Stimulated activated CD4-positive, alpha-beta T cell treated with anti-CD3 and anti-CD28 coated beads, Interleukin-15, amount 100 ng/mL, for 48 hours (primary cell): ENCODE results near the gene KIFC3.
"Not testable (repeated sequence)": the region's sequence is repeated elsewhere in the genome, so short reads cannot be mapped to it uniquely, and the experiment has no call there.

ENCODE experiments used
- DNase-seq, 2 donors: peaks; one replicate each; pipeline ENCODE4 v3.0.0-alpha.2; 2020; ENCODE audit warnings: low read depth in 2 of 2

The KIFC3 gene

DNA sequence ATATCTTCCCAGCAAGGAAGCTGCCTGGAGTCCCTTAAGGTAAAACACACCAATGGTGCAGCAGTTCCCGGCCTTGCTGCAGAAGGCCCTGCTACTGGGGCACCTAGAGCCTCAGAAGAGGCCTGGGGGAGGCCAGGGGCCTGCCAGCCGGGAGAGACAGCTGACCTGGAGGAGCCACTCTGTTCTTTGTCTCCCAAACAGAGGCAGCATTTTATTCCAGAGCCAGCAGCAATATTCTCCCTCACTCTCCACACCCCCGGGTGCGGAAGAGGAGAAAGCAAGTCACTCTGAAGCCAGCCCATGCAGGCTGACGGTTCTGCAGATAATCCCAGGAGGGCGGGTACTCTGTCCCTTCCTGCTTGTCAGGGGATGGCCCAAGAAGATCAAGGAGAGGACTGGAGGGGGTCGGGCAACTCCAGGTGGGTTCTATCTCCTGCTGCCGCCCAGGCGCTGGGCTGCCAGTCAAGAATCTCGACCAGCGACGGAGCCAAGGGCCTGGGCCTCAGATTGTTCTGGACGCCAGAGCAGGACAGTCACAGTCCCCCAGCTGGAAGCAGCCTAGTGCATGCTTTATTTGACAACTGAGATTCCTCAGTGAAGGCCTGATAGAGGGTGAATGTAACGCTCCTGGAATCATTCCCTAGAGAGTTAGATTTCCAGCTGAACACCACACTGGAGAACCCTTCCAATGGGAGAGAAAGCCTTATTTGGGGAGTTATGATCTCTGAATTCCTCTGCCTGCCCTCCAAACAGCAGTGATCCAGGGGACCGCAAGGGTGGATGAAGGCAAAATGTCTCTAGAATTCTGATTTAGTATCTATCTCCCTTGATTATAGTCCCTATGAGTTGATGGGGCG, 1.1 kb upstream of the KIFC3 start:
- DNase-seq = no peak

DNA sequence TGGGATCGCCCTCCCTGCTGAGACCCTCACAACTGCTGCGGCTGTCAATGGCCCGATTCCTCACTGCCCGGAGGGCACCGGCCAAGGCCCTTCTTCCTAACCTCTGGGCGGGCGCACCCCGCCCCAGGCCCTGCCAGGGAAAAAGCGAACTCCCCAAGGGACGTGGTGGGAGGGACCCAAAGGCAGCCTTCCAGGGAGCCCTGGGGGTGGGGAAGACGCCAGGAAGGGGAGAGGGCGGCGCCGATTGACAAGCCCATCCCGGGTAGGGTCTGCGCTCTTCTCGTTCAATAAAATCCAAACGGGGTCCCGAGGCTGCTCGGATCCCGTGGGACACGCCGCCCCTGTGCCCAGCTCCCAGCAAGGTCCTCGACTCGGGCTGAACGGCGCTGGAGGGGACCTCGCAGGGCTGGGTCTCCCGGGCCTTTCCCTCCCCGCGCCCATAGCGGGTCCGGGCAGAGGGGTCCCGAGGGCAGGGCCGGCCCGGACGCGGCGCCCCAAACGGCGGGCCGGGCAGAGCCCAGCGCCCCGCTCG, 416 bp downstream of the KIFC3 start:
- no peak for DNase-seq

DNA sequence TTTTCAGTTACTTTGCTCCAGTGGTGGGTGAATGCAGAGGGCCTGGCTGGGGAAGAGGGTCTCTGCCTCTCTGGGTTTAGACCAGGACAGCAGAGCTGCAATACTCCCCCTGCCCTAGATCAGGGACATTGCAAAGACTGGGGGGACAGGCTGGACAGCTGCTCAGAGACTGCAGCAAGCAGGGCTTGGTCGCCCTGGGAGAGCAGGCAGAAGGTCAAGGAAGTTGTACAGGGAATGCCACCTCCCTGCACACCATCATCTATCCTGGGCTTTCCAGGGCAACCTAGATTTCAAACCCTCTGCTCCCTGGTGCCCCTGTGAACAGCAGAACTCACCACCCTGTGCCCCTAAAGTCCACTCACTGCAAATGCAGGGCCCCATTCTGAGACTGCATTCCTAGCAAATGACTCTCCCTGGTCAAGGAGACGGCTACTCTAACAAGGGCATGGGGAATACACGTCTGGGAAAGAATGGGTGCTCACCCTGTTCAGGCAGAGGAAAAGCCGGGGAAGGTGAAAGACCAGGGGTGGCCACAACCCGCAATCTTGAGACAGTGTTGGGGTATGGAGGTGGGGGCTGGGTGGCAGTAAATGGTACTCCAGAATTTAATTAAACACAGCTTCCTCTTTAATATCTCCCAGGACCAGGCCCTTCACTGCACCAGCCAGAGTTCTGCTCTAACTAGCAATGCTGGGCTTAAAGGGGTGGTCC, 1.0 kb downstream of the KIFC3 start:
- no peak for DNase-seq

DNA sequence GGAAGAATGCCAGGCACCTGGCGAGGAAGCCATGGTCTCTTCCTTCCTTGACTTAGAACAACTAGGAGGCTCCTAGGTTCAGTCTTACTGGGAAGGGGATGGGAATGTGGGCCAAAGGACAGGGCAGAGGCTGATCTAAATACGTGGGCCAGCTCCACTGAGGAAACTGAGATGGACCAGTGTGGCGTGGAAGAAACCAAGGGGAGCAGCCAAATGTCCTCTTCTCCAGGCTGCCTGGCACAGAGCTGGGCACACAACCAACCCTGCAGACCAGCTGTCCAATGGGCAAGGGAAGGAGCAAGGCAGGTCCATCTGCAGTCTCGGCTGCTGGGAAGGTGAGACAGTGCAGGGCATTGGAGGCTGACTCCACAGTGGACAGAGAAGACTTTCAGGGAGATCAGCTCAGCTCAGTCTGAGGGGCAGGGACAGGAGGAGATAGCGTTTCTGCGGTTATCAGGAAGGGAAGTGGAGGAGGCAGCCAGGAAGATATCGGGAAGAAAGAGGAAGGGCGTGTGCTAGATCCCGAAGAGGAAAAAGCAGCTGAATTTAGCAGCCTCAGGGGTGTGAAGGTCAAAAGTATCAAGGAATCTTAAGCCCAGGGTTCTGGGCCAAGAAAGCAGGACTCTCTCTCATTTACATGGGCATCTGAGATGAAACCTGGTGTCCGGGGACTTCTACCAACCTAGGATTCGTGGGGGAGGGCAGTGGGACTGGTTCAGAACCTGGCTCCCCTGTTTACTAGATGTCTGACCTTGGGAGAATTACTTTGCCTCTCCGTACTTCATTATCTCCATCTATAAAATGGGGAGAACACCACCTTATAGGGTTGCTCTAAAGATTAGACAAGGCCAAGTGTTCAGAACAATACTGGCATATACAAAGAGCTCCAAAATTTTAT, 1.8 kb downstream of the KIFC3 start:
- DNase-seq = no peak

DNA sequence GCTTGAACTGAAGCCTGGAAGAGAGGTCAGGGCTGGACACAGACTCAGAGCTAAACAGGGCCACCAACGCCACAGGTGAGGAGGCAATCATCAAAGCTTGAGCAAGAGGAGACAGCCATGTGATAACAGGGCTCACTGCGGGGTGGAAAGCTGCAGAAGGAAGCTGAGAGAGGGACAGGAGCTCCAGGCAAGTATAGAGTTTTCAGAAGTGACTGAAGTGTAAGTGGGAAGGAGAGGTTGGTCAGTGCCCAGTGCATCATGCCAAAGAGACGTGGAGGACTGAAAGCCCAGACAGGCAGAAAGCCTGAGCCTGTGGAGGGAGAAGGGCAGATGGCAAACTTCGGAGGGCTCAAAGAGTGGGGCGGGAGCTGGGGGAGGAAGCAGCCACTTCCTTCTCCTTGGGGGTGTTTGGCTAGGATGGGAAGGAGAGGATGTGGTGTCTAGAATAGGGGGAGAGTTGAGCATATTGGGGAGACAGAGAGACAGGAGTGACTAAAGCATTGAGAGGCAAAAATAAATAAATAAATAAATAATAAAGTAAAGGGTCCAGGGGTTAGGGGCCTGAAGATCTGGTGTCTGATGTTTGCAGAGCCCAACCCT, 2.6 kb downstream of the KIFC3 start:
- DNase-seq = no peak

DNA sequence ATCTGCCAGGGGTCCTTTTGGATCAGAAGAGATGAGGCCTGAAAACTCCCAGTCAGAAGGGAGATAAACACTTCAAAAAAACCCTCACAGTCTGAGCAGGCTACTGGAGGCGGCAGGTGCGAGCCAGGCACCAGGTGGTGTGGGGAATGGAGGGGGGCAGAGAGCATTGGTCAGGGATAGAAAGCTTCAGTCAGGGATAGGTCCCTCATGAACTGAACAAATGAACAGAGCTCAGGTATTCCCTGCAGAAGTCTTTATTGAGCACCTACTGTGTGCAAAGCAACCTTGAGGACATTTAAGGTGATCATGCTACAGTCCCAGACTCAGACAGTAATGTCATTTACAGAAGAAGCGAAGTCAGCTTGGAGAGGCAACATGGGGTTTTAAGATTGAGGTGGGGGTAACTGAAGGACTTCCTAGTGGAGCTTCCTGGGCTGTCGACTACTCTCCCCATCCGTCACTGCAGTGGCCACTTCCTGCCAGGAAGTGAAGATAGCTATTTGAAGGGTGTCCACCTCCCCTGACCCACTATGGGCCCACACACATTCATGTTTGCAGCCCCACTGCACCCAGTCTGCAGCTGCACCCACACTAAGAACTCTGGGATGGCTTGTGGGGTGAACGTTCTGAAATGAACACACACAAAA, 3.2 kb downstream of the KIFC3 start:
- no peak for DNase-seq

DNA sequence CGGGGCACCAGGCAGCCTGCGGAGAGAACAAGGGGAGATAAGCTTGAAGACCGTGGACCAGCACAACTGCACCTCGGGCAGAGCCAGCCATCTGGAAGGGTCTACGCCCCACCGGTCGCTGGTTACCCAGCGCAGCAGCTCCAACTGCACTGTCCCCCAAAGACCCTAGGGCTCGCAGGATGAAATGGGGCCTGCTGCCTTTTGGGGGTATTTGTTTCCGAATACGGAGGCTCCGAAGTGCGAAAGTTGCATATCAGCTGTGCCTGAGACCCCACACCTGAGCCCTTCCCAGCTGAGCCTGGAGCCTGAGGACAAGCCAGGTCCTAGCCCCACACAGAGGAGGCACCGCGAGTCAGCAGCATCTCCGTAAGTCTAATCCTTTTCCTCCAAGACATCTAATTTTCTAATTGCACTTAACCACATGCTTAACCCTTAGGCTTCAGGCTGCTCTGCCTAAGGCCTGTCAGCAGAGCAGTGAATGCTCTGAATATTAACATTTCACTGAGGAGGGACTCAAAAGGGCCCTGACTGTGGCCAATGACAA, 4.0 kb downstream of the KIFC3 start:
- no peak for DNase-seq

DNA sequence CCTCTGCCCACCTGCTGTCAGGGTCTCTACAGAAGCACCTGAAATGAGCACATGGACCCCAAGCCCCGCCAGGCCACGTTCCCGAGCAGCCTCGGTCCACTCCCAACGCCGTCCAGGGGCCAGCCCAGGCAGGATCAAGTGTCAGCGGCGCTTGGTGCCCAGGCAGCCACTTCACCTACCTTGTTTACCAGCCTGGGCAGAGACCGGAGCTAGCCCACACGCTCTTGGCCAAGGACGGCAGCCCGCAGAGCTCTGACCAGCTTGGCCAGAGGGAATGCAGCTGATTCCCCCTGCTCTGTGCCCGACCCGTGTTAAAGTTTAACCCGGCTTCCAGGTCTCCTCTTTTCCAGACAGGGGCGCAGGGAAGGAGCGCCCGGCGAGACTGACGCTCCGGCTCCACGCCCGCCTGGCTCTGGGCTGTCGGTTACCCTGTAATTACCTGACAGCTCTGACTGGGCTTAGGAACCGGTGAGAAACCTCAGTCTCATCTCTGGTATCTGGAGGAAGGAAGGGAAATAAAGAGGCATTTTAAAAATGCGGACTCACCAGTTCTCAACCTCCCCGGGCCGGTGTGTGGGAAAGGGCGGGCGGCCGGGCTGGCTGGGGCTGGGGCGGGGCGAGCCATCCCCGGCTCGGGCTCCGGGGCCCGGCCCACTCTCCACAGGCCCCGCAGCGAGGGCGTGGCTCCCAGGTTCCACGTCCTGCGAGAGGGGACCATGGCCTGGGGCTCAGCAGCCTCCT, 4.6 kb downstream of the KIFC3 start:
- DNase-seq = no peak

DNA sequence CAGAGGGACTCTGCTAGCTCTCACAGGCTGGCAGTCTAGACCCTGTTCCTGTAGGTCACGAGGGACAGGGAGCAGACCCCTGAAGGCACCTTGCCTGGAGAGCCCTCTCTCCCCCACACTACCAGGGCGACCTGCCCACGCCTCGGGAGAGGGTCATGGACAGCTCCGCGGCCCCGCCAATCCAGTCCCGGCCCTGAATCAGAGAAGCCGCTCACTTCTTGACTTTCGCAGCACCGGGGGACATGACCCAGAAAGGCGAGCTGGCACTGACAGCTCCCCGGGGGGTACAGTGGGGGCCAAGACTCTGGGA, 5.1 kb downstream of the KIFC3 start:
- DNase-seq = no peak

DNA sequence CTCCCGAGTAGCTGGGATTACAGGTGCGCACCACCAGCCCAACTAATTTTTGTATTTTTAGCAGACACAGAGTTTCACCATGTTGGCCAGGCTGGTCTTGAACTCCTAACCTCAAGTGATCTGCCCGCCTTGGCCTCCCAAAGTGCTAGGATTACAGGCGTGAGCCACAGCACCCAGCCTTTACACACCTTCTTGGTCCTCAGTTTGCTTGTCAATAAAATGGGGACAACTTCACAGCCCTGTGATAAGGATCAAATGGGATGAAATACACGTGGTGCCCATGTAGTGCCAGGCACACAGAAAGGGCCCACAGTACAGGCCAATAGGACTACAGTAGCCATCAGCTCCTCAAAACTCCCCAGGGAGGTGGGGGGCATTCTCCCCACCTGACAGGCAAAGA, 6.3 kb downstream of the KIFC3 start:
- DNase-seq = not testable (repeated sequence)

DNA sequence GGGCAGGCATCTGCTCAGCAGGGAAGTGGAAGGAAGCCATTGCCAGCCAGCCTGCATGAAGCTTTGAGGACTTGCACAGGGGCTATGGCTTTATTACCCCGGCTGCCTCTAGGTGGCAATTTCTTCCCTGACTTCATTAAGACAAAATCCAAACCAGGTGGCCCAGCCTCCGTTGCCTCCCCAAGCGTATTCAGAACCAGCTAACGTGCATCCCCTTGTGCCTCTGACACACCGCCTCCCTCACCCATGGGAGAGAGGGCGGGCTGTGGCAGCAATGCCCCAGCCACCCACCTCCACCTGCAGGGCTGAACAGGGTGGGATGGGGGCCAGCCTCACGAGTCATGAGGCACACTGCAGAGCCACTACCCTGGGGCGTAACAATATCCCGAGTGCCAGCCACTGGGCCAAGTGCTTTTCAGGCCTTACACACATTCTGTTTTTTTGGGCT, 6.8 kb downstream of the KIFC3 start:
- peak in 1 of 2 donors; percentile 2 for DNase-seq

DNA sequence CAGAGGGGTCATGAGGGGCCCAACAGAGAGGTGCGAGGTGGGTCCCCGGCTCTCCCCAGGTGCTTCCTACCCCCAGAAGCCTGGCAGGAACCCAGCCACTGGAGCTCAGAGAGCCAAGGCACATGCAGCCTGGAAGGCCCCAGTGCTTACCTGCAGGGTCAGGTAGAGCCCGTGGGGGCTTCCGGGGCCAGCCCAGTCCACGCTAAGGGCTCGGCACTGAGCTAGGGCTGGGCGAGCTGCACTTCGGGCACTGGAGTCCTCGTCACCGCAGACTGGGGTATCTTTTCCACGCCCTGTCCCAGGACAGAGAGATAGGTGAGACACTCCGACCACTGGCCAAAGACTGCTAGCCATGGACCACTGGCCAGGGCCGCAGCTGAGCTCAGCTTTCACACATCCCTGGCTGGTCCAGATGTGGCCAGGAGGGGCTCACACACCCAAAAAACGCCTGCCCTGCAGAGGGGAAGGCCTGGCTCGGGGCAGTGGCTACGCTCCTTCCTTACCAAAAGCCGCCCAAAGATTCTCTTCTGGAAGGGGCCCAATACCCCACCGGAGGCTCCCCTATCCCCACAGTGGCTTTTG, 7.4 kb downstream of the KIFC3 start:
- DNase-seq = no peak

DNA sequence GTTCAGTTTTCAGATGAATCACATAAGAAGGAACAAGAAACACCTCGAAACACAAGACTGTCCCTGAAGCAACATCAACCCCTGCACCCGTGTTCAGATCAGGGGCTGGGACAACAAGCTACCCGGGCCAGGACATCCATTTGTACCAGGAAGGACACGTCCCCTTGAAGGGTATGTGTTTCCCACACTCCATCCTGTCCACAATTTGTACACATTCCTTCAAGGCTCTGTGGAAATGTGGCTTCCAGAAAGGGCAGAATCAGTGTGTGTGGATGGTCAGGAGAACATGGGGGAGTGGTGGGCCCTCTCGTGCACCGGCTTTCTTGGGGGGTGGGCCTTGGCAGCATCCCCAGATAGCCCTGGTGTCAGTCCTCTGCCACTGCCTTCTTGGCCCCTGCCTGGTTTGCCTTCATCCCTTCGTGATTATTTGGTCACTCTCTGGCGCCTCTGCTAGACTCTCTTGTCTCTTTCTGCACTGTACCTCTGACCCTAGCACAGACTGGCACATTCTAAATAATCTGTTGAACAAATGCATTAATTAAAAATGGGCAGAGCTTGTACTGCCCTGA, 10.3 kb downstream of the KIFC3 start:
- DNase-seq = no peak

DNA sequence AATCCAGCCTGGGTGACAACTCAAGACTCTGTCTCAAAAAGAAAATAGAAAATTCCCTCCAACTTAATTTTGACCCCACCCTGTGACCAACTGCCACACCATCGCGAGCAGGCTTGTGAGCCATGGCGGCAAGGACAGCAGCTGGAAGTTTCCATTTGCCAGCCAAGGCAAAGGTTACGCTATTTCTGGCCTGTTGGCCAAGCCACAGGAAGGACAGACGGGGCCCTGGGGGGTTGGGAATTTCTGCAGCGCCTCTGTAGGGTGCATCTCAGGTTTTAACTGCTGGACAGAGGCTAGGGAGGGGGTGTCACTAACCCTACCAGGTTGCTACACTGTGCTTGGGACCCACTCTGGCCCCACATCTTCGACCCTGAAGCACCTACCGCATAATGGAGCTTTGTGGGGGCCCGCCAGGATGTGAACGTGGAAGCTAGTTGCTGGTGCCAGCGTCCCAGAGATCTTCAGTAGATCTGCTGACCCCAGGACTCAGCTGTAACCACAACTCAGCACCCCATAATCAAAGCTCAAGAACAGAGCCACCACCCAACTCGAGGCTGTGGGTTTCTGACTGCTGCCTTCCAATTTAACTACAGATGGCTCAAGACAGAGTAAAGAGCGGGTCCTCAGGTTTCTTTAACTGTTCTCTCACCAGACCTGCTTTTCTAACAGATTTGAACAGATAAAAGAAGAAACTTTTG, 10.9 kb downstream of the KIFC3 start:
- no peak for DNase-seq

DNA sequence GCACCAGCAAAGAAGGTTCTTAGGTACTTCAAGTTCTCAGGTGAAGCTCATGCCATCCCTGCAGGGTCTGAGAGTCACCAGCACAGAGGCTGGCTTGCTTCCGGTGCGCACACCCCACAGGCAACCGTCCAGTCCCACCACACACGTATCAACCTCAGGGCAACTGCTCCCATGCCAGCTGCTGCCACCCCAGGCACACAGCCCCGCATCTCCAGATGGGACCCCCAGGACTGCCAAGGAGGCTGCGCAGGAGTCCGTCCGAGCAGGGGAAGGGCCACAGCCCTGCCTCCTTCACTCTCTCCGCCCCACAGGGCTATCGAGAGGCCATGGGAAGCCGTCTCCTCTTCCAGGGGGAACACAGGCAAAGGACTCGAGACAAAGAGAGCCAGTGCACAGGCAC, 13.3 kb downstream of the KIFC3 start:
- no peak for DNase-seq

DNA sequence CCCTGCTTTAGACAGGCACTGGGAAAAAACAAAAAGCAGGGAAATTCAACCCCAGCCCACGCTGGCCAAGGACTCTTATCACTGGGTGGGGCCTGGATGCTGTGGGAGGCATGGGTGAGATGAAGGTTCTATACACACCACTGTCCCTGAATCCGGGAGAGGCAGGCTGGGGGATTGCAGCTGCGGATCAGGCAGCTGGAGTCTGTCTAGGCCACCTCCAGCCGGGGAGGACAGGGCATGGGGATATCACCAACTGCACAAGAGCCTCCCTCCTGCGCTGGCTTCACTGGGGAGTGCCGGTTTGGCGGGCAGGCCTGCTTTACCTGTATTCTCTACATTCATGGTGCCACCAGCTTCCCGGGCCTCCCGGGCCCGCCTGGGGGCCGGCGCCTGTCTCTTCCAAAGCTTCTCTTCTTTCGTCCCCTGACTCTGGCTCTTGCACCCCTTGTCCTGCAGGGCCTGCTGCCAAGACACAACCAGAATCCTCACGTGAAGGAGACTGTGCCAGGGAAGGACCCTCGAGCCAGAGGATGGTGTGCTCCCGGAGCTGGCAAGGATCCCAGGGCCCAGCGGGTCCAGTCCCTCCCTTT, 13.9 kb downstream of the KIFC3 start:
- DNase-seq = no peak

DNA sequence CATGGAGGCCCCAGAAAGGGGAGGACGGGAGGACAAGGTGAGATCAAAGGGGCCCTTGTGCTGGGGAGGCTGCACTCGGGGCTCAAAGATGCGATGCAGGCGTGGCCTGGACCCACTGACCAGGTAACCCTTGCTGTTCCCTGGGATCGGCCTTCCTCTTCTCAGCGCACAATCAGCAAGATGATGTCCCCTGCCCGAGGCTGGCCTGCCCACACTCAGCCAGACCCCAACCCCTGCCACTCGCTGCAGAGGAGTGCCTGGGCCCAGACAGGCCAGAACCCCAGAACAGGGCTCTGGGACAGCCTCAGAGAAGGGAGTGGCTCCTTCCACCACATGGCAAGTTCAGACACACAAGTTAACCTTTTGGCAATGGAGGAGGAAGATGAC, 14.8 kb downstream of the KIFC3 start:
- DNase-seq = no peak
